Activated T-helper 1 cell treated with anti-CD3 and anti-CD28 coated beads, Interleukin-2, amount 50 U/mL, for 16 hours (primary cell): ENCODE measurements around the gene OR8D2.
"Not testable (repeated sequence)": the region's sequence is repeated elsewhere in the genome, so short reads cannot be mapped to it uniquely, and the experiment has no call there.

ENCODE experiments used
- DNase-seq, 2 donors: peaks; one replicate each; pipeline ENCODE4 v3.0.0-alpha.2; 2020; ENCODE audit warnings: low read depth in 1 of 2, low spot score in 1 of 2

The OR8D2 gene

GRCh38 chr11:124294687-124295086 lies 25.3 kb downstream of the OR8D2 start:
- DNase-seq, result no peak

GRCh38 chr11:124285610-124286344 lies 34.2 kb downstream of the OR8D2 start:
- no peak for DNase-seq

GRCh38 chr11:124278261-124278660 lies 41.7 kb downstream of the OR8D2 start:
- no peak for DNase-seq

GRCh38 chr11:124277804-124278203 lies 42.2 kb downstream of the OR8D2 start:
- no peak for DNase-seq

GRCh38 chr11:124277207-124277606 lies 42.8 kb downstream of the OR8D2 start:
- DNase-seq, result no peak

- DNase-seq, result no peak
Observed at GRCh38 chr11:124276081-124276480, 43.9 kb downstream of the OR8D2 start.

GRCh38 chr11:124274000-124274399 lies 46.0 kb downstream of the OR8D2 start:
- DNase-seq, result no peak

- not testable (repeated sequence) for DNase-seq
Observed at GRCh38 chr11:124270886-124271285, 49.1 kb downstream of the OR8D2 start.
